LNCAP (cell line): ENCODE measurements around the gene FOXA1.

Experiments used
- TF ChIP-seq, protein P1 (sequence below): fragments of 450-650 bp; IDR thresholded peaks from 2 replicates; pipeline ENCODE4 v1.5.1; 2017; ENCODE audit warnings: mild to moderate bottlenecking

Gene FOXA1

DNA sequence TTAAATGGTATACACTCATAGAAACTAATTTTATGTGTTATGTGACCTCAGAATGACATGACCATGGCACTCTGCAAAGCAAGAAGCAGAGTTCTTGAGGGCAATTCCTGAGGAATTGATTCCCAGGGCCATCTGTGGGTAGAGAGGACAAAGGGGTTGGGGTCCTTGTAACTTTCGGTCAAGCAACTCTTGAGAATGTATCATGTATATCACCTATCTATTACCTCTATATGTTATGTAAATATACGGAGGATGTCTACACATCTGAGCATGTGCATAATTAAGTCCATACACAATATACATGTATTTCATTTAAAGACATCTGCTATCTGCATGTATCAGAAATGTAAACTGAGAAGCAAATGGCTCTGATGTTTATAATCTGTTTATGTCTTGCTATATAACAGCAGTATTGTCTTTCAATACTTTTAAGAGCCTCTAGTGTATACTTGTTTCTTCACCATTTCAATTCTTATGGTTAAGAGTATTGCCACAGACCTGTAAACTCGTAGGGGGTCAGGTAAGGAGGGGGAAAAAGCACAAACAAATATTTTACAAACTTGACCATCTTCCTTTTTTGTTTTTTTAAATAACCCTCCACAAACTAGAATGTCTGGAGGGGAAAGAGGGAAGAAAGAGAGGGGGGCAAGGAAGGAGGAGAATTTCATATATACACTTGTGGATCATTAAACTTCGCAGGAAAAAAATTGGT, 4.5 kb downstream of the FOXA1 start:
- TF ChIP-seq, protein P1, sequence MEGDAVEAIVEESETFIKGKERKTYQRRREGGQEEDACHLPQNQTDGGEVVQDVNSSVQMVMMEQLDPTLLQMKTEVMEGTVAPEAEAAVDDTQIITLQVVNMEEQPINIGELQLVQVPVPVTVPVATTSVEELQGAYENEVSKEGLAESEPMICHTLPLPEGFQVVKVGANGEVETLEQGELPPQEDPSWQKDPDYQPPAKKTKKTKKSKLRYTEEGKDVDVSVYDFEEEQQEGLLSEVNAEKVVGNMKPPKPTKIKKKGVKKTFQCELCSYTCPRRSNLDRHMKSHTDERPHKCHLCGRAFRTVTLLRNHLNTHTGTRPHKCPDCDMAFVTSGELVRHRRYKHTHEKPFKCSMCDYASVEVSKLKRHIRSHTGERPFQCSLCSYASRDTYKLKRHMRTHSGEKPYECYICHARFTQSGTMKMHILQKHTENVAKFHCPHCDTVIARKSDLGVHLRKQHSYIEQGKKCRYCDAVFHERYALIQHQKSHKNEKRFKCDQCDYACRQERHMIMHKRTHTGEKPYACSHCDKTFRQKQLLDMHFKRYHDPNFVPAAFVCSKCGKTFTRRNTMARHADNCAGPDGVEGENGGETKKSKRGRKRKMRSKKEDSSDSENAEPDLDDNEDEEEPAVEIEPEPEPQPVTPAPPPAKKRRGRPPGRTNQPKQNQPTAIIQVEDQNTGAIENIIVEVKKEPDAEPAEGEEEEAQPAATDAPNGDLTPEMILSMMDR = no peak

GRCh38 chr14:37589715-37590427, 5.2 kb downstream of the FOXA1 start:
- TF ChIP-seq, protein P1 = no peak

DNA sequence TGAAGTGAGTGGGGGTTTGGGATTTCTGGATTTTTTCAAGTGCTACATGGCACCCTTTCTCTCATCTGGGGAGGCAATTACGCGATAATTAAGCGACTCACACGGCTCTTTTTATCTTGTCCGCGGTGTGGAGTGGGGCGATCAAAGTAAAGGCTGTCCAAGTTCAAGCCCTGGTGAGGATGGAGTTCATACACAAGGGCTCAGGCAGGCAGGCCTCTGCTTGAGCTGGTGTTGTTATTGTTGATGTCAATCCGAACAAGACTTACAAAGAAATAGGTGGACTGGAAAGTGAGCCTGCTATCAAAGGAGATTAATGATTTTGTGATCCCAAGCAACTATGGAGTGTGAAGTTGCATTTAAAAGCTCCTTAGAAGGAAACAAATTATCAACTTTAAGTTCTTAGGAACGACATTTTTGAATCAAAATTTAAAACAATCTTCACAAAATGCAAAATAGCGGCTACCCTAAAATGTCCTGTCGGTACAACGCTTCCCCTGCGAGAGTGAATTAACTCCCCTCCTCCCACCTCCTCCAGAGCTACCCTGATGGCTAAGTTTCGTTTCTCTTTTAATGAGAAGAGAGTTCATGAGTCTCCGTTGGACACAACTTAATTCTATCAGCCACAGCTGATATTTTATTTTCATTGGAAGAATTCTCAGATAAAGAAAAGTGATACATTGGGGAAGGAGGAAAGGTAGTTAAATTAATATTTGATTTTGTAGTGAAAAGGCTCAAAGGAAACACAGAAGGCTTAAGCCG, 5.9 kb downstream of the FOXA1 start:
- TF ChIP-seq, protein P1 = no peak

DNA sequence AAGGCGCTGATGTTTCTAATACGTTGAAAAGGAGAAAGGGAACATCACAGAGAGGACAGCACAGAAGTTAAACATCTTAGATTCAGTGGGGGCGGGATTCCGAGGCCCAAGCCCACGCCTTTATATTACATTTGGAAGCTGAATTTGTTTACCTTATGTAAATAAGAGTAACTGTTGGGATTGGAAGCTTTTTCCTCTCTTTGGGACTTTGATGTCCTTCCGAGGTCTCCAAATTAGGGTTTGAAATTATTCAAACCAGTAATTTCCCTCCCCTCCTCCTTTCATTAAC, 6.4 kb downstream of the FOXA1 start:
- TF ChIP-seq, protein P1 = no peak

GRCh38 chr14:37587881-37588666, 7.0 kb downstream of the FOXA1 start:
- TF ChIP-seq, protein P1 = no peak

DNA sequence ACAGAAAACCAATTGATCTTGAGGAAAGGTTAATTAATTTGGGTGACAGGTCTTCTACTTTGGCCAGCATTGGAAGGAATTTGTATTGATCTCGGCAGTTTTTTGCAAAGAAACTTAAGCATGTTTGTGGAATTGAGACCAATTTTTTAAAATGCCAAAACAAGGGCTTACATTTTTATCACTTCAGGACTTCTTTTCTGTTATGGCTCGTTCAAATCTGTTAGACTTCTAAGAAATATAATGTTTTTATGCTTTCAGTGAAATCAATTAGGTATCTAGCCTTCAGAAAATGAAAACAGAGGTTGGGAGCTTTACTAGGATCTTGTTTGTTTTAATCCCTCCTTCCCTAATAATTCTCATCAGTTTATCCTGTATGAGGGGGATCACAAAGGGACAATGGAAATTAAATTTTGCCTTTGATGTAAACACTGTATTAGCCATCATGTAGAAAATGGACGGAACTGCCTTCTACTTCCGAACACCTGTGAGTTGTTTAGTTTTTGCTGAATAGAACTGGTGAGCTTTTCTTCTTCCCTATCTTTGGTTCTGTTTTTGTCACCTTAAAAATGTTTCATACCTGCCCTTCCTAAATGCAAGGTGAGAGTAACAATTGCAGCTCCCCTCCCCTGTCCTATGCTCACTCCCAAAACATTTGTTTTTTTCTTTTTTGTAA, 7.8 kb downstream of the FOXA1 start:
- TF ChIP-seq, protein P1 = no peak

DNA sequence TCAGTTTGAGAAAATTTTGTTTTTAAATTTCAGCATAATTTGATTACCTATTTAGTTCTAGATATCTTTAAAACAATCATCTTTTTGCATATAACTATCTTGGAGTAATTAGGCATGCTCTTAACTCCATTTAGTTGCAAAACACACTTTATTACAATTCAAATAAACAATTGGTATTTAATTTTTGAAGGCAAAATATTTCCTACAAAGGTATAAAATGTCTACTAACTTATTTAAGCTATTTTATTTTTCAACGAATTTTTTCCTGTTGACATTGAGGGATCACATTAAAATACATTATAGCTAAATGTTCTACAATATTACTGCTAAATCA, 8.3 kb downstream of the FOXA1 start:
- TF ChIP-seq, protein P1 = no peak
